ENCODE measurements around the gene CPLX1. TPM values are rescaled to one million over a fixed set of nuclear protein-coding genes. Genes with fewer than 3 reads are reported as not detected.
A peak's percentile ranks its signal among the peaks of the same experiment; 100 is the strongest.

The CPLX1 gene
- total RNA-seq, 1 donor from 2014 or later, result not detected

DNA sequence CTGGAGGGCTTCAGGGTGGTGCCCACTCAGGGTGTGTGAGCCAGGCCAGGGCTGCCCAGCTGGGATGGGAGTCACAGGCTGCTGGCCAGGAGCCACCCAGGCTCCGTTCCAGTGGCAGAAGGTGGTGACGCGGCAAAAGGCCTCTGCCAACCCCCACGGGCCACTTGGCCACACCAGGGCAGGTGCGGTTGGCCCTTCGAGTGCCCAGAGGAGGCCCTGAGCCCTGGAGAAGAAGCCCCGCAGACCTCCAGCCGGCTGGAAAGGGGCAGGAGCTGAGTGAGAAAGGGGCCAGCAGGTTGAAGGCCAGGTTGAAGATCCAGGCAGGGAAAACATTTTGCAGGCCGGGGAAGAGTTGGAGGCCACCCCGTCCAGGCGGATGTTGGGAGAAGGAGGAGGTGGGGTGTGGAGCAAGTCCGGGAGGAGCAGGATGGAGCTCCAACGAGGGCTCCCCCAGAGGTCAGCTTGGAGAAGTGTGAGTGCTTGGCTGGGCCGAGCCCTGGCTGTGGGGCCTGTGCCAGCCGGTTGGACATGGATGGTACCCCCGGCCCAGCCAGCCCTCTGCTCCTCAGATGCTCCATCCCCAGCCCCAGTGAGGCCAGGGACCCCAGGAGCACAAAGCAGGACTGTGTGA, 2.8 kb upstream of the CPLX1 start:
- Mint-ChIP-seq H3K4me1 (ENCODE audit: low read depth) (no peaks in the 10 kb centered on the region), H3K27ac (ENCODE audit: unreplicated experiment) (no peak overlapping the region), H3K4me3 (ENCODE audit: unreplicated experiment) (no peak overlapping the region), H3K9me3 (ENCODE audit: low read depth) (peaks cover 2% of the 10 kb centered on the region), H3K27me3 (ENCODE audit: low read depth) (peaks cover 25% of the 10 kb centered on the region), H3K36me3 (ENCODE audit: low read depth) (no peaks in the 10 kb centered on the region)
- no peak for DNase-seq (ENCODE audit: low spot score)
- TF ChIP-seq, protein P1, sequence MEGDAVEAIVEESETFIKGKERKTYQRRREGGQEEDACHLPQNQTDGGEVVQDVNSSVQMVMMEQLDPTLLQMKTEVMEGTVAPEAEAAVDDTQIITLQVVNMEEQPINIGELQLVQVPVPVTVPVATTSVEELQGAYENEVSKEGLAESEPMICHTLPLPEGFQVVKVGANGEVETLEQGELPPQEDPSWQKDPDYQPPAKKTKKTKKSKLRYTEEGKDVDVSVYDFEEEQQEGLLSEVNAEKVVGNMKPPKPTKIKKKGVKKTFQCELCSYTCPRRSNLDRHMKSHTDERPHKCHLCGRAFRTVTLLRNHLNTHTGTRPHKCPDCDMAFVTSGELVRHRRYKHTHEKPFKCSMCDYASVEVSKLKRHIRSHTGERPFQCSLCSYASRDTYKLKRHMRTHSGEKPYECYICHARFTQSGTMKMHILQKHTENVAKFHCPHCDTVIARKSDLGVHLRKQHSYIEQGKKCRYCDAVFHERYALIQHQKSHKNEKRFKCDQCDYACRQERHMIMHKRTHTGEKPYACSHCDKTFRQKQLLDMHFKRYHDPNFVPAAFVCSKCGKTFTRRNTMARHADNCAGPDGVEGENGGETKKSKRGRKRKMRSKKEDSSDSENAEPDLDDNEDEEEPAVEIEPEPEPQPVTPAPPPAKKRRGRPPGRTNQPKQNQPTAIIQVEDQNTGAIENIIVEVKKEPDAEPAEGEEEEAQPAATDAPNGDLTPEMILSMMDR (IDR thresholded peaks at IDR 0.05), result peak; percentile 24

DNA sequence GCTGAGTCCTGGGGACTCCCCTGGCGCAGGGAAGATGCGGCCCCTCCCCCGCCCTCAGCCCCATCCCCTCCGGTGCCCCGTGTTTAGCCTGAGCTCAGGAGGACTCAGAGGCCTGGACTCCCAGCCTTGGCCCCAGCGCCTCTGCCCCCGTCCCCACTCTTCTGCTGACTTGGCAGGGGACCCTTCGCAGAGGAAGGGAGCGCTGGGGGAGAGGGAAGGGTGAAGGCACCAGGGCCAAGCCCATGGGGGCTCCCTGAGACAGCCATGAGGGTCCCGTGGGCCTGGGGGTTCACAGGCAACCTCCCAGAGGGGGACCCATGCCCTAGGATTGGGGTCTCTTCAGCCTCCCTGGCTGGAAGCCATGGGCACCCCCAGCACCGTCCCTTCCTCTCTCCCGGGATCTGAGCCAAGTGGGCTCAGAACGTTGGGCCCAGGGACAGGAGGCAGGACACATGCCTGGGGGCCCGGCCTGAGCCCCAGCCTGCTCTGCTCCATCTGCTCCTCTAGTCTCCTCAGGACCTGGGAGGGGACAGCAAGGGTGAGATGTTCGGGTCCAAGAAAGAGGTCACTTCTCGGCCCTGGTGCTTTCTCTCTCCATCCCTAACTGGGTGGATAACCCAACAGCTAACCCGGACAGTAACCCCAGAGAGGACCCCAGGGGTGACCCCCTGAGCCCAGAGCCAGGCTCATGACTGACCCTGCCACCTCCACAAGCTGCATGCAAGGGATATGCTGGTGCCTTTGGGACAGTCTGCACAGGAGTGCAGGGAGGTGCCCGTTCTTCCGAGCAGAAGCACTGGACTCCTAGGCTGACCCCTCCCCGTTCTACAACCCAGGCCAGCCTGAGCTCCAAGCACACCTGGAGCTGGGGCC, 1.5 kb upstream of the CPLX1 start:
- no peak overlapping the region for H3K27ac Mint-ChIP-seq (ENCODE audit: unreplicated experiment)
- H3K4me1 Mint-ChIP-seq (ENCODE audit: low read depth), result no peaks in the 10 kb centered on the region
- H3K4me3 Mint-ChIP-seq (ENCODE audit: unreplicated experiment), result peak overlapping the region; percentile 22
- peaks cover 36% of the 10 kb centered on the region for H3K27me3 Mint-ChIP-seq (ENCODE audit: low read depth)
- no peaks in the 10 kb centered on the region for H3K36me3 Mint-ChIP-seq (ENCODE audit: low read depth)
- DNase-seq (ENCODE audit: low spot score), result no peak
- TF ChIP-seq, protein P1 (IDR thresholded peaks at IDR 0.05), result no peak
- H3K9me3 Mint-ChIP-seq (ENCODE audit: low read depth), result peaks cover 2% of the 10 kb centered on the region

DNA sequence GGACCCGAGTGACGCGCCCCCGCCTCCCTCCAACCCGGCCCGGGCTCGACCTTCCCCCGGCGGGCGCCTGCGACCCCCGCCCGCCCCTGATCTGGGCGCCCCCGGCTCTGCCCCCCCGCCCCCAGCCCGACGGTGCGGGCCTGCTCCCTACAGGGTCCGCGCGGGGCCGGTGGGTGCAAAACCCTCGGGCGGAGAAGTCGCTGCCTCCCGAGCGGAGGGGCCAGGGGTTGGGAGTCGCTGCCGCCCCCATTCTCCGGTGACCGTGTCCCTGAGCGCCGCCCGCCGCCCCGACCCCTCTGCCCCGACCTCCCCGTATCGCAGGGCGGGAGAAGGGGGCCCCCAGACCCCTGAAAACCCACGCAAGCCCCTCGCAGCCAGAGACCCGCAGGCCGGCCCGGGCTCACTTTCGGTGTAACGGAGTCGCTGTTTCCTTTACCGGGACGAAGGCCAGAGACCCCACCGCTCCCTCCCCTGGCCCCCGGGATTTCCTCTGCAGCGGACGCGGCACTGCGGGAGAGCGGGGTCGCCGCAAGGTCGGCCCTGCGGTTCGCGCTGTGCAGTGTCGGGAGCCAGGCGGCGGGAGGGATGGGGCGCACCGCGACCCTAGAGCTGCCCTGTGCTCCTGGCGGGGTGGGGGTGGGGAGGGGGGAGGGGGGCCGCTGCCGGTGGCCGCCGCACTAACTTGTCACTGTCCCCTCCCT, 729 bp upstream of the CPLX1 start:
- H3K4me1 Mint-ChIP-seq (ENCODE audit: low read depth), result no peaks in the 10 kb centered on the region
- H3K9me3 Mint-ChIP-seq (ENCODE audit: low read depth), result peaks cover 2% of the 10 kb centered on the region
- no peaks in the 10 kb centered on the region for H3K36me3 Mint-ChIP-seq (ENCODE audit: low read depth)
- TF ChIP-seq, protein P1 (IDR thresholded peaks at IDR 0.05), result no peak
- H3K27me3 Mint-ChIP-seq (ENCODE audit: low read depth), result peaks cover 44% of the 10 kb centered on the region
- no peak overlapping the region for H3K4me3 Mint-ChIP-seq (ENCODE audit: unreplicated experiment)
- no peak for DNase-seq (ENCODE audit: low spot score)
- H3K27ac Mint-ChIP-seq (ENCODE audit: unreplicated experiment), result no peak overlapping the region

DNA sequence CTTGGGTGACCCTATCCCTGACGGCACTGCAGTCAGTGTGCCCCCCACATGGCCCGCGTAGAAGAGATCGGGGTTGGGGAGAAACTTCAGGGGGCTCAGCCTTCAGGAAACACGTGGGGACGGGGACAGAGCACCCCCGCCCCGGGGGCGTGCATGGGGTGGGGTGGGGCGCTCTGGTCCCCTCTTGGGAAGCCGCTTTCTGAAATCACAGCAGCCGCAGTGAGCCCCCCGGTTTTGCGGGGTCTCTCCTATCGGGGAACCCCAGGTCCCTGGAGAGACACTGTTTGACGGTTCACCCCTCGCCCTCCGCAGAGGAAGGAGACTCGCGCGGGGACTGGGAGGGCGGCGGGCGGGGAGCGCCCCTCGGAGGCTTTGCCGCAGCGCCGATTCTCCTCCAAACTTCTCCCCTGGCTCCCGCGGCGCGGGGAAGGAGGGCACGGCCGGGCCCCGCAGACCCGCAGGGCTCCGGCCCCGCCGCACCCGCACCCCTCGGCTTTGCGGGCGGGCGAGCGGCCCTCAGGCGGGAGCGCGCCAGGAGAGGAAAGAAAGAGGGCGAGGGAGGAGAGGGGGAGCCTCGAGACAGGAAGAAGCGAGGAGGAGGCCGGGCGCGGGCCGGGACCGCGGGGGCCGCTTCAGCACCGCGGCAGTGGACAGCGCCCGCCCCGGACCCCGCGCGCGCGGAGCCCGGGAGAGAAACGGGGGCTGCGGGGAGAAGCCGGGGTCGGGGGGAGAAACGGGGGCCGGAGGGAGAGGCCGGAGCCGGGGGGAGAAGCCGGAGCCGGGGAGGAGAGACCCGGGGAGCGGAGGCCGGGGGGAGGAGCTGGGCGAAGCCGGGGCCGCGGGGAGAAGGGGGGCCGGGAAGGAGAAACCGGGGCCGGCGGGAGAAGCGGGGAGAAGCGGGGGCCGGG, 612 bp downstream of the CPLX1 start:
- Mint-ChIP-seq H3K27me3 (ENCODE audit: low read depth) (peaks cover 48% of the 10 kb centered on the region), H3K9me3 (ENCODE audit: low read depth) (no peaks in the 10 kb centered on the region), H3K4me1 (ENCODE audit: low read depth) (no peaks in the 10 kb centered on the region), H3K27ac (ENCODE audit: unreplicated experiment) (no peak overlapping the region), H3K36me3 (ENCODE audit: low read depth) (no peaks in the 10 kb centered on the region), H3K4me3 (ENCODE audit: unreplicated experiment) (no peak overlapping the region)
- TF ChIP-seq, protein P1 (IDR thresholded peaks at IDR 0.05), result no peak
- DNase-seq (ENCODE audit: low spot score), result no peak

Measured in chondrocyte (in vitro differentiated cells).